Measurements from ENCODE around the gene SORCS2. TPM values are rescaled to one million over a fixed set of nuclear protein-coding genes. Genes with fewer than 3 reads are reported as not detected.

The SORCS2 gene
- total RNA-seq, 1 experiment from 2014 or later: not detected

DNA sequence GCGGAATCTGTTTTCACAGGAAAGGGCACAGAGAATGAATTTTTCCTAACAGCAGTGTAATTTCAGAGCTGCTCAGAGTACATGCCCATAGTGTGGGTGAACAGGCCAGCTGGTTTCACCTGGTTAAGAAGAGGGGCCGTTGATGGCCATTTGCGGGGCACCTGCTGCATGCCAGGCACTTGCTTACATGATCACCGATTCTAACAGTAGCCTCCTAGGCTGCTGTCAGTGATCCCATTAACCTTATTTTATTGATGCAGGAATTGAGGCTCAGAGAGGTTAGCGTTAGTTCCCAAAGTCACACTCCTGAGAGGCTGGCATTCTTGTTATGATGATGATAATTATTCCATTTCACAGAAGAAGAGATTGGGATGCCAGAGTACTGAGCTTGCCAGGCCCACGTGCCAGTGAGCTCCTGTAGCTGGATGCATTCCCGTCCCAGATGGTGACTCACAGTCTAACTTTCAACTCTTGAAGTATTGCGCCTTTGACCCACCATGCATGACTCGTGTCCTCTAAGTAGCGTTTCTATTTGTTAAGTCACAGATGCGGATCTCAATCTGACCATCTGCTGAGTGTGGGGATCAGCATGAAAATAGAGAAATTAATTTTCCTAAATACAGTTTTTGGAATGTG, 165.9 kb downstream of the SORCS2 start:
- ChIA-PET POLR2A (interaction anchor here (0.6 to 1.4 kb wide), 3 partner anchors 41 to 1079 kb away, joined by 3 to 4 read pairs (median 3); no protein-coding TSS in a partner anchor), CTCF (interaction anchor here (1.0 kb wide), 1 partner anchor 362 kb away, joined by 3 read pairs; no protein-coding TSS in a partner anchor)
- intact Hi-C loops (cut with micrococcal nuclease): no loop called here
- Mint-ChIP-seq H3K27ac (ENCODE audit: low read depth, unreplicated experiment) (no peak overlapping the region), H3K4me1 (ENCODE audit: insufficient read depth, unreplicated experiment) (no peaks in the 10 kb centered on the region), H3K4me3 (ENCODE audit: unreplicated experiment) (no peak overlapping the region), H3K36me3 (ENCODE audit: insufficient read depth, unreplicated experiment) (no peaks in the 10 kb centered on the region), H3K27me3 (ENCODE audit: insufficient read depth, unreplicated experiment) (peaks cover 2% of the 10 kb centered on the region), H3K9me3 (ENCODE audit: unreplicated experiment) (no peaks in the 10 kb centered on the region)
- no TSS peak for BruUV-seq (replicated peaks)
- peak; percentile 85 for DNase-seq (ENCODE audit: unreplicated experiment)
- TF ChIP-seq CTCF (IDR thresholded peaks at IDR 0.05; ENCODE audit: unreplicated experiment): no peak

GRCh38 chr4:7359400-7360062, 167.2 kb downstream of the SORCS2 start:
- TF ChIP-seq CTCF (IDR thresholded peaks at IDR 0.05; ENCODE audit: unreplicated experiment): no peak
- Mint-ChIP-seq H3K4me3 (ENCODE audit: unreplicated experiment) (no peak overlapping the region), H3K4me1 (ENCODE audit: insufficient read depth, unreplicated experiment) (no peaks in the 10 kb centered on the region), H3K27ac (ENCODE audit: low read depth, unreplicated experiment) (no peak overlapping the region), H3K27me3 (ENCODE audit: insufficient read depth, unreplicated experiment) (peaks cover 4% of the 10 kb centered on the region), H3K9me3 (ENCODE audit: unreplicated experiment) (peaks cover 8% of the 10 kb centered on the region), H3K36me3 (ENCODE audit: insufficient read depth, unreplicated experiment) (no peaks in the 10 kb centered on the region)
- ChIA-PET CTCF (interaction anchor here (0.7 to 1.0 kb wide), 2 partner anchors 33 to 168 kb away, joined by 3 read pairs; no protein-coding TSS in a partner anchor), POLR2A (interaction anchor here (0.7 to 1.4 kb wide), 2 partner anchors 23 to 40 kb away, joined by 3 read pairs; no protein-coding TSS in a partner anchor)
- intact Hi-C loops (cut with micrococcal nuclease): no loop called here
- no peak for DNase-seq (ENCODE audit: unreplicated experiment)
- no TSS peak for BruUV-seq (replicated peaks)

DNA sequence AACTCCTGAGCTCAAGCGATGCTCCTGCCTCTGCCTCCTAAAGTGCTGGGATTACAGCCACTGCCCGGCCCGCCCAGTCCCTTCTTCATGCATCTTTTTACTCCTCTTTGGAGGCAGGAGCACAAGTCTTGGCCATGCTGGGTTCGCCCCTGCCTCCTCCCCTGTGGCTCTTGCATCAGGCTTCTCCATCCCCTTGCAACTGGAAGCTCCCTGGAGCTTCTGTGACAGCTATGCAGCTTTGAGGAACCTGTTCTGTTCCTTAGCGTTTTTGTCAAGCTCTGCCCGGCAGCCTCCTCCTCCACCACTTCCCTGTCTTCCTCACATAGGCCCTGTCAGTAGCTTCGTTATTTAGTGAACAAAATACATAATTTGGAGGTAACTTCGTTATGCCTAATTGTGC, 168.5 kb downstream of the SORCS2 start:
- Mint-ChIP-seq H3K27me3 (ENCODE audit: insufficient read depth, unreplicated experiment) (peaks cover 16% of the 10 kb centered on the region), H3K9me3 (ENCODE audit: unreplicated experiment) (peaks cover 8% of the 10 kb centered on the region), H3K4me1 (ENCODE audit: insufficient read depth, unreplicated experiment) (no peaks in the 10 kb centered on the region), H3K4me3 (ENCODE audit: unreplicated experiment) (no peak overlapping the region), H3K27ac (ENCODE audit: low read depth, unreplicated experiment) (no peak overlapping the region), H3K36me3 (ENCODE audit: insufficient read depth, unreplicated experiment) (no peaks in the 10 kb centered on the region)
- CTCF ChIA-PET: no interaction called here
- intact Hi-C loops (cut with micrococcal nuclease): no loop called here
- no TSS peak for BruUV-seq (replicated peaks)
- no peak for TF ChIP-seq CTCF (IDR thresholded peaks at IDR 0.05; ENCODE audit: unreplicated experiment)
- DNase-seq (ENCODE audit: unreplicated experiment): no peak
- POLR2A ChIA-PET: interaction anchor here (0.5 to 0.6 kb wide), 2 partner anchors 50 to 497 kb away, joined by 3 to 4 read pairs; no protein-coding TSS in a partner anchor

GRCh38 chr4:7361280-7361895, 169.1 kb downstream of the SORCS2 start:
- ChIA-PET CTCF (no interaction called here), POLR2A (interaction anchor here (0.5 to 0.6 kb wide), 2 partner anchors 50 to 498 kb away, joined by 3 to 4 read pairs; no protein-coding TSS in a partner anchor)
- Mint-ChIP-seq H3K27ac (ENCODE audit: low read depth, unreplicated experiment) (no peak overlapping the region), H3K9me3 (ENCODE audit: unreplicated experiment) (peaks cover 8% of the 10 kb centered on the region), H3K27me3 (ENCODE audit: insufficient read depth, unreplicated experiment) (peaks cover 22% of the 10 kb centered on the region), H3K36me3 (ENCODE audit: insufficient read depth, unreplicated experiment) (no peaks in the 10 kb centered on the region), H3K4me1 (ENCODE audit: insufficient read depth, unreplicated experiment) (no peaks in the 10 kb centered on the region), H3K4me3 (ENCODE audit: unreplicated experiment) (no peak overlapping the region)
- intact Hi-C loops (cut with micrococcal nuclease): no loop called here
- BruUV-seq (replicated peaks): no TSS peak
- no peak for DNase-seq (ENCODE audit: unreplicated experiment)
- TF ChIP-seq CTCF (IDR thresholded peaks at IDR 0.05; ENCODE audit: unreplicated experiment): no peak

Measured in MCF 10A (cell line).